OCI-LY7 (cell line): ENCODE results near the gene DND1. TPM values are rescaled to one million over a fixed set of nuclear protein-coding genes. Genes with fewer than 3 reads are reported as not detected.

Source experiments
- BruUV-seq: library from RNA; stranded (reverse); fragments of 400-500 nt; replicated peaks from 2 replicates; lab custom pipeline; 2021; lab: Mats Ljungman, UMichigan
- CTCF ChIA-PET: fragments of 300-600 bp; sonication (Branson Sonifier 250); formaldehyde crosslinking; loops from one replicate; lab custom pipeline; 2022; ENCODE audit warnings: antibody characterized with exemption; ENCODE audit not compliant: unreplicated experiment; lab: Charles Lee
- POLR2A ChIA-PET: fragments of 300-600 bp; sonication (Branson Sonifier 250); formaldehyde crosslinking; loops from one replicate; lab custom pipeline; 2022; ENCODE audit warnings: antibody characterized with exemption; lab: Charles Lee
- DNase-seq: peaks from one replicate; pipeline ENCODE4 v3.0.0-alpha.2; 2015; ENCODE audit warnings: low spot score
- H2AFZ ChIP-seq: fragments of 200-600 bp; sonication (generic), shearing (Covaris generic); 2 replicates; pipeline ENCODE4 v1.6.1; 2014; ENCODE audit warnings: mild to moderate bottlenecking, antibody characterized with exemption, low read length, moderate library complexity
- H3K27ac ChIP-seq: fragments of 200-600 bp; sonication (generic); 2 replicates; pipeline ENCODE4 v1.5.1; 2014; ENCODE audit warnings: mixed run types, low read depth, mild to moderate bottlenecking, moderate library complexity, low read length, inconsistent platforms; ENCODE audit not compliant: poor library complexity, severe bottlenecking
- H3K36me3 ChIP-seq: fragments of 200-600 bp; sonication (generic); 2 replicates; pipeline ENCODE4 v1.6.1; 2014; ENCODE audit warnings: mild to moderate bottlenecking, antibody characterized with exemption, low read length, moderate library complexity, mixed read lengths; ENCODE audit not compliant: insufficient read depth
- H3K4me1 ChIP-seq: fragments of 200-600 bp; sonication (generic); 2 replicates; pipeline ENCODE4 v1.5.1; 2014; ENCODE audit warnings: mild to moderate bottlenecking, low read length; ENCODE audit not compliant: insufficient read depth, poor library complexity, severe bottlenecking
- H3K4me2 ChIP-seq: fragments of 200-600 bp; sonication (generic); 2 replicates; pipeline ENCODE4 v1.6.1; 2014; ENCODE audit warnings: mild to moderate bottlenecking, low read length
- H3K4me3 ChIP-seq: fragments of 200-600 bp; sonication (generic); 2 replicates; pipeline ENCODE4 v1.5.1; 2014; ENCODE audit warnings: mild to moderate bottlenecking, low read depth, low read length; ENCODE audit not compliant: poor library complexity, severe bottlenecking
- H3K79me2 ChIP-seq: fragments of 200-600 bp; sonication (generic); 2 replicates; pipeline ENCODE4 v1.6.1; 2016; ENCODE audit warnings: low read depth, mild to moderate bottlenecking, low read length, moderate library complexity, mixed read lengths; ENCODE audit not compliant: insufficient read depth
- H3K9me2 ChIP-seq: fragments of 200-600 bp; sonication (generic); 2 replicates; pipeline ENCODE4 v1.6.1; 2016; ENCODE audit warnings: mild to moderate bottlenecking, low read length, mixed read lengths; ENCODE audit not compliant: insufficient read depth
- H3K9me3 ChIP-seq: fragments of 200-600 bp; sonication (generic); 2 replicates; pipeline ENCODE4 v1.6.1; 2014; ENCODE audit warnings: mild to moderate bottlenecking, mixed run types, low read length, mixed read lengths
- H4K20me1 ChIP-seq: fragments of 200-600 bp; sonication (generic); 2 replicates; pipeline ENCODE4 v1.6.1; 2014; ENCODE audit warnings: mild to moderate bottlenecking, antibody characterized with exemption, low read length, moderate library complexity, mixed read lengths; ENCODE audit not compliant: insufficient read depth
- EZH2phosphoT487 ChIP-seq: fragments of 200-600 bp; sonication (generic); IDR thresholded peaks from 2 replicates; pipeline ENCODE4 v1.6.1; 2018; ENCODE audit warnings: low read depth, borderline replicate concordance, mild to moderate bottlenecking, mixed run types, antibody characterized with exemption, low read length, moderate library complexity, mixed read lengths
- intact Hi-C: fragments of 100-400 bp; cut with micrococcal nuclease; formaldehyde crosslinking; loops from one replicate; pipeline ENCODE4 v1.10.0; 2022; ENCODE audit not compliant: unreplicated experiment
- total RNA-seq, 2 experiments: library from RNA; depleted of rRNA in 1 of 2; stranded (reverse); fragments of >200 nt in 1 of 2; shearing (Covaris generic) in 1 of 2; gene quantifications; 2 replicates each; pipeline ENCODE4 v1.2.3, GENCODE V29; 2014 to 2022
- TF ChIP-seq, protein P1 (sequence below): fragments of 200-600 bp; sonication (generic); conservative IDR thresholded peaks from 2 replicates; pipeline ENCODE4 v1.5.1; 2014; ENCODE audit warnings: mild to moderate bottlenecking, antibody characterized with exemption, low read length, moderate library complexity, mixed read lengths

Gene DND1
- total RNA-seq, 2 experiments from 2014 or later, result 2.2 to 4.5 TPM

- peaks cover 72% of the 10 kb centered on the region for H3K36me3 ChIP-seq
- intact Hi-C loops, result no loop called here
These were observed 23.6 kb upstream of the DND1 start for GRCh38 chr5:140696891-140697492.

GRCh38 chr5:140694276-140694675 is 20.9 kb upstream of the DND1 start:
- no peaks in the 10 kb centered on the region for H3K9me2 ChIP-seq

More at GRCh38 chr5:140696891-140697492, 23.6 kb upstream of the DND1 start:
- Histone ChIP-seq H3K9me3 (no peaks in the 10 kb centered on the region), H3K79me2 (peaks cover 24% of the 10 kb centered on the region; the same call in 1 of the 2 replicates), H3K27ac (no peak overlapping the region), H3K4me2 (no peak overlapping the region), H3K9me2 (no peaks in the 10 kb centered on the region), H2AFZ (no peak overlapping the region), H3K4me1 (peaks cover 22% of the 10 kb centered on the region), H3K4me3 (no peak overlapping the region), H4K20me1 (no peaks in the 10 kb centered on the region)
- BruUV-seq, result no TSS peak
- no peak for DNase-seq
- CTCF ChIA-PET, result no interaction called here
- POLR2A ChIA-PET, result interaction anchor here (0.7 kb wide), 1 partner anchor 936 kb away, joined by 3 read pairs; no protein-coding TSS in a partner anchor
- TF ChIP-seq EZH2phosphoT487, result no peak
- TF ChIP-seq, protein P1, sequence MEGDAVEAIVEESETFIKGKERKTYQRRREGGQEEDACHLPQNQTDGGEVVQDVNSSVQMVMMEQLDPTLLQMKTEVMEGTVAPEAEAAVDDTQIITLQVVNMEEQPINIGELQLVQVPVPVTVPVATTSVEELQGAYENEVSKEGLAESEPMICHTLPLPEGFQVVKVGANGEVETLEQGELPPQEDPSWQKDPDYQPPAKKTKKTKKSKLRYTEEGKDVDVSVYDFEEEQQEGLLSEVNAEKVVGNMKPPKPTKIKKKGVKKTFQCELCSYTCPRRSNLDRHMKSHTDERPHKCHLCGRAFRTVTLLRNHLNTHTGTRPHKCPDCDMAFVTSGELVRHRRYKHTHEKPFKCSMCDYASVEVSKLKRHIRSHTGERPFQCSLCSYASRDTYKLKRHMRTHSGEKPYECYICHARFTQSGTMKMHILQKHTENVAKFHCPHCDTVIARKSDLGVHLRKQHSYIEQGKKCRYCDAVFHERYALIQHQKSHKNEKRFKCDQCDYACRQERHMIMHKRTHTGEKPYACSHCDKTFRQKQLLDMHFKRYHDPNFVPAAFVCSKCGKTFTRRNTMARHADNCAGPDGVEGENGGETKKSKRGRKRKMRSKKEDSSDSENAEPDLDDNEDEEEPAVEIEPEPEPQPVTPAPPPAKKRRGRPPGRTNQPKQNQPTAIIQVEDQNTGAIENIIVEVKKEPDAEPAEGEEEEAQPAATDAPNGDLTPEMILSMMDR, result no peak

More at GRCh38 chr5:140694276-140694675, 20.9 kb upstream of the DND1 start:
- H2AFZ ChIP-seq, result no peak overlapping the region
- TF ChIP-seq, protein P1, result no peak
- no peak for TF ChIP-seq EZH2phosphoT487
- peaks cover 30% of the 10 kb centered on the region; the same call in 1 of the 2 replicates for H3K79me2 ChIP-seq
- no peak overlapping the region for H3K4me2 ChIP-seq
- intact Hi-C loops, result no loop called here
- no peaks in the 10 kb centered on the region for H3K9me3 ChIP-seq
- POLR2A ChIA-PET, result interaction anchor here (1.1 kb wide), 1 partner anchor 19 kb away, joined by 3 read pairs; no protein-coding TSS in a partner anchor
- no peak for DNase-seq
- no peaks in the 10 kb centered on the region for H4K20me1 ChIP-seq
- no peak overlapping the region for H3K4me3 ChIP-seq
- BruUV-seq, result no TSS peak
- no peak overlapping the region for H3K27ac ChIP-seq
- H3K36me3 ChIP-seq, result peaks cover 62% of the 10 kb centered on the region
- peaks cover 17% of the 10 kb centered on the region for H3K4me1 ChIP-seq
- CTCF ChIA-PET, result interaction anchor here (0.5 kb wide), 1 partner anchor 130 kb away, joined by 3 read pairs; no protein-coding TSS in a partner anchor
